MM.1S (cell line): ENCODE results near the gene LMTK2.

ENCODE experiments used
- DNase-seq: peaks from one replicate; pipeline ENCODE4 v3.0.0-alpha.2; 2015
- H2AFZ ChIP-seq: fragments of 300-600 bp; sonication (generic); 2 replicates; pipeline ENCODE4 v1.6.0; 2016; ENCODE audit warnings: antibody characterized with exemption, low read length
- H3F3A ChIP-seq: fragments of 300-600 bp; sonication (generic); 2 replicates; pipeline ENCODE4 v1.6.1; 2016; ENCODE audit warnings: mild to moderate bottlenecking, antibody characterized with exemption, low read length, moderate library complexity, mixed read lengths; ENCODE audit not compliant: insufficient read depth
- H3K27ac ChIP-seq: fragments of 300-600 bp; sonication (generic); 2 replicates; pipeline ENCODE4 v1.5.1; 2016; ENCODE audit warnings: mild to moderate bottlenecking, low read length
- H3K27me3 ChIP-seq: fragments of 300-600 bp; sonication (generic); replicated peaks from 2 replicates; pipeline ENCODE4 v1.6.0; 2016; ENCODE audit warnings: low read length; ENCODE audit not compliant: insufficient read depth
- H3K36me3 ChIP-seq: fragments of 300-600 bp; sonication (generic); replicated peaks from 2 replicates; pipeline ENCODE4 v1.6.1; 2016; ENCODE audit warnings: mild to moderate bottlenecking, low read length, mixed read lengths; ENCODE audit not compliant: insufficient read depth
- H3K4me1 ChIP-seq: fragments of 300-600 bp; sonication (generic); 2 replicates; pipeline ENCODE4 v1.6.1; 2016; ENCODE audit warnings: low read length, mixed read lengths
- H3K4me2 ChIP-seq: fragments of 300-600 bp; sonication (generic); 2 replicates; pipeline ENCODE4 v1.6.0; 2016; ENCODE audit warnings: low read depth, low read length
- H3K4me3 ChIP-seq: fragments of 300-600 bp; sonication (generic); 2 replicates; pipeline ENCODE4 v1.5.1; 2016; ENCODE audit warnings: low read length, mixed read lengths
- H3K79me2 ChIP-seq: fragments of 300-600 bp; sonication (generic); 2 replicates; pipeline ENCODE4 v1.6.1; 2016; ENCODE audit warnings: mixed run types, low read length, mixed read lengths
- H3K9ac ChIP-seq: fragments of 300-600 bp; sonication (generic); 2 replicates; pipeline ENCODE4 v1.6.1; 2016; ENCODE audit warnings: low read length, mixed read lengths
- H3K9me2 ChIP-seq: fragments of 300-600 bp; sonication (generic); replicated peaks from 2 replicates; pipeline ENCODE4 v1.6.1; 2016; ENCODE audit warnings: mild to moderate bottlenecking, low read length, mixed read lengths; ENCODE audit not compliant: insufficient read depth
- H3K9me3 ChIP-seq: fragments of 300-600 bp; sonication (generic); replicated peaks from 2 replicates; pipeline ENCODE4 v1.6.1; 2016; ENCODE audit warnings: mild to moderate bottlenecking, low read length, mixed read lengths; ENCODE audit not compliant: insufficient read depth
- H4K20me1 ChIP-seq: fragments of 300-600 bp; sonication (generic); 2 replicates; pipeline ENCODE4 v1.6.1; 2016; ENCODE audit warnings: mild to moderate bottlenecking, low read length, moderate library complexity, mixed read lengths; ENCODE audit not compliant: insufficient read depth
- EZH2 ChIP-seq: fragments of 300-600 bp; sonication (generic); optimal IDR thresholded peaks from 2 replicates; pipeline ENCODE3; 2017; ENCODE audit warnings: low read depth, mild to moderate bottlenecking, antibody characterized with exemption, low read length, mixed read lengths
- EZH2phosphoT487 ChIP-seq: fragments of 300-600 bp; sonication (generic); IDR thresholded peaks from 2 replicates; pipeline ENCODE4 v1.6.1; 2018; ENCODE audit warnings: antibody characterized with exemption, low read length
- TF ChIP-seq, protein P1 (sequence below): fragments of 300-600 bp; sonication (generic); IDR thresholded peaks from 2 replicates; pipeline ENCODE4 v1.5.1; 2016; ENCODE audit warnings: antibody characterized with exemption, low read length, mixed read lengths

The LMTK2 gene

DNA sequence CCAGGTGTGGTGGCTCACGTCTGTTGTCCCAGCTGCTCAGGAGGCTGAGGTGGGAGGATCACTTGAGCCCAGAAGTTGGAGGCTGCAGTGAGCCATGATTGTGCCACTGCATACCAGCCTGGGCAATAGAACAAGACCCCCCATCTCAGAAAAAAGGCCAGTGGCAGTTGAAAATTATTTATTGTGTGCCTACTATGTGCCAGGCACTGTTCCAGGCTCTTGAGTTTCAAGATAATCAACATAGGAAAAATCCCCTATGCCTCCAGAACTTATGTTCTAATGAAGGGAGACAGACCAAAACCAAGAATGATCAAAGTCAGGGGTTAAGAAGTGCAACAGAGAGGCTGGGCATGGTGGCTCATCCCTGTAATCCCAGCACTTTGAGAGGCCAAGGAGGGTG, 42.4 kb upstream of the LMTK2 start:
- H2AFZ ChIP-seq = no peak overlapping the region
- H3K4me3 ChIP-seq = no peak overlapping the region
- H3K9ac ChIP-seq = no peak overlapping the region
- no peaks in the 10 kb centered on the region for H3K9me3 ChIP-seq
- H3K79me2 ChIP-seq = no peaks in the 10 kb centered on the region
- no peak overlapping the region for H3K27ac ChIP-seq
- DNase-seq = no peak
- H3K36me3 ChIP-seq = no peaks in the 10 kb centered on the region
- no peaks in the 10 kb centered on the region for H3F3A ChIP-seq
- no peaks in the 10 kb centered on the region for H3K27me3 ChIP-seq
- H3K9me2 ChIP-seq = no peaks in the 10 kb centered on the region
- no peaks in the 10 kb centered on the region for H4K20me1 ChIP-seq
- H3K4me2 ChIP-seq = no peak overlapping the region
- TF ChIP-seq, protein P1, sequence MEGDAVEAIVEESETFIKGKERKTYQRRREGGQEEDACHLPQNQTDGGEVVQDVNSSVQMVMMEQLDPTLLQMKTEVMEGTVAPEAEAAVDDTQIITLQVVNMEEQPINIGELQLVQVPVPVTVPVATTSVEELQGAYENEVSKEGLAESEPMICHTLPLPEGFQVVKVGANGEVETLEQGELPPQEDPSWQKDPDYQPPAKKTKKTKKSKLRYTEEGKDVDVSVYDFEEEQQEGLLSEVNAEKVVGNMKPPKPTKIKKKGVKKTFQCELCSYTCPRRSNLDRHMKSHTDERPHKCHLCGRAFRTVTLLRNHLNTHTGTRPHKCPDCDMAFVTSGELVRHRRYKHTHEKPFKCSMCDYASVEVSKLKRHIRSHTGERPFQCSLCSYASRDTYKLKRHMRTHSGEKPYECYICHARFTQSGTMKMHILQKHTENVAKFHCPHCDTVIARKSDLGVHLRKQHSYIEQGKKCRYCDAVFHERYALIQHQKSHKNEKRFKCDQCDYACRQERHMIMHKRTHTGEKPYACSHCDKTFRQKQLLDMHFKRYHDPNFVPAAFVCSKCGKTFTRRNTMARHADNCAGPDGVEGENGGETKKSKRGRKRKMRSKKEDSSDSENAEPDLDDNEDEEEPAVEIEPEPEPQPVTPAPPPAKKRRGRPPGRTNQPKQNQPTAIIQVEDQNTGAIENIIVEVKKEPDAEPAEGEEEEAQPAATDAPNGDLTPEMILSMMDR = no peak
- TF ChIP-seq EZH2phosphoT487 (no peak), EZH2 (no peak)
- no peaks in the 10 kb centered on the region for H3K4me1 ChIP-seq

DNA sequence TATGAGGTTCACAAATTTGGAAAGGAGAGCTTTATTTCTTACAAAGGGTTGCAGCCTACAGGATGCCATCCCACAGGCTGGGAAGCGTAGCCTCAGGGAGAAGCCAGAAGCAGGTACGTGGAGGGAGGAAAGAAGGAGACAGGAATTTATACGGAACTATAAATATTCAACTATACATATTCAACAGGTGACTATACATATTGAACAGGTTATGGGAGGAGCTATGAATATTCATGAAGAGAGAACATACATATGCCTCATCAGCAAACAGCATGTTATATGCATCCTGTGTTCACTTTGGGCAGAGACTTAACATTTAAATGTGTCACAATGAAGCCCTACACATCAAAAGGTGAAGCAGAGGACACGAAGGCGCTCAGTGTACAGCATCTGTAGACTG, 40.5 kb upstream of the LMTK2 start:
- Histone ChIP-seq H3K27ac (no peak overlapping the region), H3K79me2 (no peaks in the 10 kb centered on the region), H2AFZ (no peak overlapping the region), H3K4me2 (no peak overlapping the region), H3F3A (no peaks in the 10 kb centered on the region), H3K9me3 (no peaks in the 10 kb centered on the region), H3K27me3 (no peaks in the 10 kb centered on the region), H3K9ac (no peak overlapping the region), H3K36me3 (no peaks in the 10 kb centered on the region), H3K4me3 (no peak overlapping the region), H3K9me2 (no peaks in the 10 kb centered on the region), H4K20me1 (no peaks in the 10 kb centered on the region), H3K4me1 (no peaks in the 10 kb centered on the region)
- DNase-seq = no peak
- TF ChIP-seq, protein P1 = no peak
- TF ChIP-seq EZH2 (no peak), EZH2phosphoT487 (no peak)

- H3K4me2 ChIP-seq = no peak overlapping the region
Observed at GRCh38 chr7:98066934-98067507, 39.6 kb upstream of the LMTK2 start.

More at GRCh38 chr7:98066934-98067507, 39.6 kb upstream of the LMTK2 start:
- Histone ChIP-seq H2AFZ (no peak overlapping the region), H3K9me3 (no peaks in the 10 kb centered on the region), H3K79me2 (no peaks in the 10 kb centered on the region), H3K36me3 (no peaks in the 10 kb centered on the region), H3K9me2 (no peaks in the 10 kb centered on the region), H3K27ac (no peak overlapping the region), H3K9ac (no peak overlapping the region), H3K4me1 (no peaks in the 10 kb centered on the region), H3K27me3 (no peaks in the 10 kb centered on the region), H4K20me1 (no peaks in the 10 kb centered on the region), H3K4me3 (no peak overlapping the region), H3F3A (no peaks in the 10 kb centered on the region)
- no peak for DNase-seq
- TF ChIP-seq, protein P1 = no peak
- TF ChIP-seq EZH2phosphoT487 (no peak), EZH2 (no peak)
